ENCODE measurements around the gene RUVBL1.
A peak's percentile ranks its signal among the peaks of the same experiment; 100 is the strongest.

The RUVBL1 gene

DNA sequence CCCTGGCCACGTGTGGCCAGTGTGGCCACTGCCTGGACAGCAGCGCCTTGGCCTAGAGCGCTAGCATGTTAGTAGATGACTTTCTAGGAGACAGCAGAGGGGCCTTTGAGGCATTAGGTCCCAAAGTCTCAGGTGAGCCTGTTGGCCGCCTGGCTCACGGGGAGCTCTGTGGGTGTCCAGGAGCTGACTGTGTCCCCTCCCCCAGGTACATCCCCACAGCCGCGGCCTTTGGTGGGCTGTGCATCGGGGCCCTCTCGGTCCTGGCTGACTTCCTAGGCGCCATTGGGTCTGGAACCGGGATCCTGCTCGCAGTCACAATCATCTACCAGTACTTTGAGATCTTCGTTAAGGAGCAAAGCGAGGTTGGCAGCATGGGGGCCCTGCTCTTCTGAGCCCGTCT is 54.3 kb downstream of the RUVBL1 start:
- no peak overlapping the region for H3K4me3 ChIP-seq (ENCODE audit: low read length)
- no peak overlapping the region for H3K9ac ChIP-seq (ENCODE audit: low read length)
- peaks cover 50% of the 10 kb centered on the region for H3K36me3 ChIP-seq (ENCODE audit: control insufficient read depth, insufficient read depth, low read length)
- H3K4me1 ChIP-seq (ENCODE audit: control insufficient read depth, insufficient read depth, low read length) = no peaks in the 10 kb centered on the region
- H3K27me3 ChIP-seq (ENCODE audit: control insufficient read depth, insufficient read depth, low read length) = no peaks in the 10 kb centered on the region
- no peak overlapping the region for H3K27ac ChIP-seq (ENCODE audit: low read depth, low read length)

DNA sequence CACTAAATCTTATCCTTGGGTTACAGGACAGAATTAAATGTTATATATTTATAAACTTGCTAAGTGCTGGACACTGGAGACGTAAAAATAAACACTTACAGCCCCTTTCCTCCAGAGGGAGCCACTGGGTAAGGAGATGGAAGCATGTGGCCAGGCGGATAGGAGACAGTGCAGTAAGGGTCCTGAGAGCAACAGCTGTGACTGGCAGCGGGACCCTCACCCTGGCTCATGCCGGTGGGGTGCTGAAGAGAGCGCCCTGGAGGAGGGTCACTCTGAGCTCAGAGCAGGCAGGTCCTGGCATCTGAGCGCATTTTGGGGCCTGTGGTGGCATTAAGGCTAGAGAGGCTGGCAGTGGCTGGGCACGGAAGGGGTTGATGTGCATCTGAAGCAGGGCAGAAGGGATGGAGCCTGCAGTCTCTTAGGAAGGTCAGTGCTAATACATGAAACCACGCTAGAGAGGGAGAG is 55.4 kb downstream of the RUVBL1 start:
- Histone ChIP-seq H3K4me3 (ENCODE audit: low read length) (no peak overlapping the region), H3K27me3 (ENCODE audit: control insufficient read depth, insufficient read depth, low read length) (no peaks in the 10 kb centered on the region), H3K36me3 (ENCODE audit: control insufficient read depth, insufficient read depth, low read length) (peaks cover 54% of the 10 kb centered on the region), H3K27ac (ENCODE audit: low read depth, low read length) (no peak overlapping the region), H3K9ac (ENCODE audit: low read length) (no peak overlapping the region), H3K4me1 (ENCODE audit: control insufficient read depth, insufficient read depth, low read length) (no peaks in the 10 kb centered on the region)

DNA sequence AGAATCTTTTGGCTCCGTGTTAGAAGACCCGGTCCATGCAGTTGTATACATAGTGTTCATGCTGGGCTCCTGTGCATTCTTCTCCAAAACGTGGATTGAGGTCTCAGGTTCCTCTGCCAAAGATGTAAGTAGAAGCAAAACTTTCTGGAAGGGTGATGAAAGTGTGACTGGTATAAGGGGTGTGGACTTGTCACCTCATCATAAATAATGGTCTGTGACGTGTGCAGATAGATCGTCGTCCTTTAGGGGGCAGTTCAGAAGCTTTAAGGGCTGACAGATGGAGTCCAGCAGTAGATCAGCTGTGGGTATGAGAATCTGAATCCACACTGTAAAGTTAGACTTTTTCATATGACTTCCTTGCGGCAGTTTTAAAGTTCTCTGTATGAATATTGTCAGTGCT is 56.1 kb downstream of the RUVBL1 start:
- H3K9ac ChIP-seq (ENCODE audit: low read length) = no peak overlapping the region
- H3K27ac ChIP-seq (ENCODE audit: low read depth, low read length) = no peak overlapping the region
- H3K27me3 ChIP-seq (ENCODE audit: control insufficient read depth, insufficient read depth, low read length) = no peaks in the 10 kb centered on the region
- no peak overlapping the region for H3K4me3 ChIP-seq (ENCODE audit: low read length)
- H3K36me3 ChIP-seq (ENCODE audit: control insufficient read depth, insufficient read depth, low read length) = peaks cover 54% of the 10 kb centered on the region
- no peaks in the 10 kb centered on the region for H3K4me1 ChIP-seq (ENCODE audit: control insufficient read depth, insufficient read depth, low read length)

DNA sequence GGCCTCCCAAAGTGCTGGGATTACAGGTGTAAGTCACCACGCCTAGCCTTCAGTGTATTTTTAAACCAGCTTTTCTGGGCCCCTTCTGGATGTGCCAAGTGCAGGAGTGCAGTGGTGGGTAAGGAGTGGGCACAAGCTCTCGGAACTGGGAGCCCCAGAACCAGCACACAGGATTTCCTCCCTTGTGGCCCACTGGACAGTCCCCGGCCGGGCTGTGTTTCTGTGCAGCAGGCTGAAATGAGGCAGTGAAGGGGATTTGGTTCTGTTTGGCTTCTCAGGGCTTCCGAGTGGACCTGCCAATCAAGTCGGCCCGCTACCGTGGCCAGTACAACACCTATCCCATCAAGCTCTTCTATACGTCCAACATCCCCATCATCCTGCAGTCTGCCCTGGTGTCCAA is 56.9 kb downstream of the RUVBL1 start:
- Histone ChIP-seq H3K9ac (ENCODE audit: low read length) (no peak overlapping the region), H3K36me3 (ENCODE audit: control insufficient read depth, insufficient read depth, low read length) (peaks cover 62% of the 10 kb centered on the region)

DNA sequence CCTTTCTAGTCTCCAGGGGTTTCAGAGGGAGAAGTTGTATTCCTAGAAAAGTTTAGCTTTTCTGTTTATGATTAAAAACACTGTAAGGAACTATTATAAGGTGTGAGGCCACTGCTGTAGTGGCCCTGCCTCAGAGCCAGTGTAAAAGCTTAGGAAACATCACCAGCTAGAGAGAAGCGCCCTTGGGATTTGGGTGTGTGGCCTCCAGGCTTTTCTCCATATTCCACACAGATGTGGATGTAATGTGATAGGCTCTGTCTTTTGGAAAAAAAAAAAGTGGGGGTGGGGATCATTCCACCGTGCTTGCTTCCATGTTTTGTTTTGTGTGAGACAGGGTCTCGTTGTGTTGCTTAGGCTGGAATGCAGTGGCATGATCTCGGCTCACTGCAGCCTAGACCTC is 57.5 kb downstream of the RUVBL1 start:
- H3K4me1 ChIP-seq (ENCODE audit: control insufficient read depth, insufficient read depth, low read length) = no peaks in the 10 kb centered on the region
- H3K4me3 ChIP-seq (ENCODE audit: low read length) = no peak overlapping the region
- no peaks in the 10 kb centered on the region for H3K27me3 ChIP-seq (ENCODE audit: control insufficient read depth, insufficient read depth, low read length)
- no peak overlapping the region for H3K27ac ChIP-seq (ENCODE audit: low read depth, low read length)
- peaks cover 64% of the 10 kb centered on the region for H3K36me3 ChIP-seq (ENCODE audit: control insufficient read depth, insufficient read depth, low read length)
- H3K9ac ChIP-seq (ENCODE audit: low read length) = no peak overlapping the region

More for the DNA sequence above, 56.9 kb downstream of the RUVBL1 start:
- no peak overlapping the region for H3K4me3 ChIP-seq (ENCODE audit: low read length)
- no peak overlapping the region for H3K27ac ChIP-seq (ENCODE audit: low read depth, low read length)
- no peaks in the 10 kb centered on the region for H3K4me1 ChIP-seq (ENCODE audit: control insufficient read depth, insufficient read depth, low read length)
- no peaks in the 10 kb centered on the region for H3K27me3 ChIP-seq (ENCODE audit: control insufficient read depth, insufficient read depth, low read length)

DNA sequence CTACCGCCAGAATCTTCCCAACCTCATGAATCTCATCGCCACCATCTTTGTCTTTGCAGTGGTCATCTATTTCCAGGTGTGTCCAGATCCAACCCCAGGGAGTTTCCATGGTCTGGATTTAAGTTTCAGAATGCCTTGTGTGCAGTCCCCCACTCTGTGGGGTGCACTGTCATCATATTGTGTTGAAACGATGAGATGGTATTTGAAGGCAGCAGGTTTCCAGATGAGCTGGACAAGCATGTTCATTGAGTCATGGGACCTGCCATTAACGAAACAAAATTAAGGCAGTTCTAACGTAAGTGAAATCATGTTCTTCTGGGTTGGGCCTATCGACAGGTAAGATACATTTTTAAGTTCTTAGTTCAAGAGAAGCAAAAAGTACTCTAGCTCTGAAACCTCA is 58.6 kb downstream of the RUVBL1 start:
- Histone ChIP-seq H3K4me1 (ENCODE audit: control insufficient read depth, insufficient read depth, low read length) (no peaks in the 10 kb centered on the region), H3K4me3 (ENCODE audit: low read length) (no peak overlapping the region), H3K9ac (ENCODE audit: low read length) (no peak overlapping the region), H3K27ac (ENCODE audit: low read depth, low read length) (no peak overlapping the region), H3K27me3 (ENCODE audit: control insufficient read depth, insufficient read depth, low read length) (no peaks in the 10 kb centered on the region), H3K36me3 (ENCODE audit: control insufficient read depth, insufficient read depth, low read length) (peaks cover 64% of the 10 kb centered on the region)

DNA sequence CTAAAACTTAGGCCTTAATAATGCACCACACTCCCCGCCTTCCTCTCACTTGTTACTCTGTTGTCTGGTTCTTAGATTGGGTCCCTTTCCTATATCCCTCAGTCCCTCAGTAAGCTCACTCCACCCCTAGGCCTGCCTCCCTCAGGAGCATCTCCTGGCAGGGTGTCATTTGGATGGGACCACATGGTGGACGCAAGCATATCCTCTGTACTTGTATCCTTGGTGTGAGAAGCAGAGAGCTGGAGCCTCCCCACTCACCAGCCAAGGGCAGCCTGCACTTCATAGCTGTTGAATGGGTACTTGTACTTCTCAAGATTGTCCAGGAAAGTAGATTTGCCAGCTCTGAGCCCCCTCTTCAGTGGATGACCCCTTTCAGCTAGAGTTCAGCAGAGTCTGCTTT is 59.7 kb downstream of the RUVBL1 start:
- H3K4me1 ChIP-seq (ENCODE audit: control insufficient read depth, insufficient read depth, low read length) = no peaks in the 10 kb centered on the region
- H3K27me3 ChIP-seq (ENCODE audit: control insufficient read depth, insufficient read depth, low read length) = no peaks in the 10 kb centered on the region
- no peak overlapping the region for H3K4me3 ChIP-seq (ENCODE audit: low read length)
- H3K27ac ChIP-seq (ENCODE audit: low read depth, low read length) = no peak overlapping the region
- peaks cover 63% of the 10 kb centered on the region for H3K36me3 ChIP-seq (ENCODE audit: control insufficient read depth, insufficient read depth, low read length)
- H3K9ac ChIP-seq (ENCODE audit: low read length) = no peak overlapping the region

DNA sequence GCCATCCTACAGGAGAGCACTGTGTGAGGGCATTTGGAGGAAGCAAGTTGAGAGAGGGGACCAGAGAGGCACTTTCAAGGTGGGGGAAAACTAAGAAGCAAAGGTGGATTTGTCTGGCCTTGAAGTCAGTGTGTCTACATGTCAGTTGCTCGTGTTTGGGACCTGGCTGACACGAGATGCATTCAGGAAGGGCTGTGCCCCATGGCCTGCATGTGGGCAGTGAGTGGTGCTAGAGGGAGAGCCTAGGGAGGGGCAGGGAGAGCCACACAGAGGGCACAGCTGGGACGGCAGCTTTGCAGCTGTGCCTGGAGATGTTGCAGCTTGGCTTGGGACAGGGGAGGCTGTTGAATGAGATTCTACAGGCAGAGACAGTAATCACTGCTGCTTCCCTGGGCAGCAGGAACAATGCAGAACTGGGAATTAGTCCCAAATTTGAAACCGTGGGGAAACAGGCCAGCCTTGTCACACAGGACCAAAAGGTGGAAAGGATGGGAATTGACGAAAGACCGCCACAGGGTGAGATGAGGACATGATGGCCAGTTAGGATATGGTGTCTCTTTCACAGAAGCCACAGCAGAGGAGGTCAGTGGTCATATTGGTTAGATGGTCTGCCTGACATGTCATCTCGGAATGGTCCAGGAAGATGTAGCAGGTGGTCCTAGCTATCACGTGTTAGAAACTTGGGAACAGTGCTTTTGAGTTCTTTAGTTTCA is 61.4 kb downstream of the RUVBL1 start:
- Histone ChIP-seq H3K27ac (ENCODE audit: low read depth, low read length) (no peak overlapping the region), H3K27me3 (ENCODE audit: control insufficient read depth, insufficient read depth, low read length) (no peaks in the 10 kb centered on the region), H3K36me3 (ENCODE audit: control insufficient read depth, insufficient read depth, low read length) (peaks cover 51% of the 10 kb centered on the region), H3K4me1 (ENCODE audit: control insufficient read depth, insufficient read depth, low read length) (no peaks in the 10 kb centered on the region), H3K4me3 (ENCODE audit: low read length) (no peak overlapping the region), H3K9ac (ENCODE audit: low read length) (no peak overlapping the region)

DNA sequence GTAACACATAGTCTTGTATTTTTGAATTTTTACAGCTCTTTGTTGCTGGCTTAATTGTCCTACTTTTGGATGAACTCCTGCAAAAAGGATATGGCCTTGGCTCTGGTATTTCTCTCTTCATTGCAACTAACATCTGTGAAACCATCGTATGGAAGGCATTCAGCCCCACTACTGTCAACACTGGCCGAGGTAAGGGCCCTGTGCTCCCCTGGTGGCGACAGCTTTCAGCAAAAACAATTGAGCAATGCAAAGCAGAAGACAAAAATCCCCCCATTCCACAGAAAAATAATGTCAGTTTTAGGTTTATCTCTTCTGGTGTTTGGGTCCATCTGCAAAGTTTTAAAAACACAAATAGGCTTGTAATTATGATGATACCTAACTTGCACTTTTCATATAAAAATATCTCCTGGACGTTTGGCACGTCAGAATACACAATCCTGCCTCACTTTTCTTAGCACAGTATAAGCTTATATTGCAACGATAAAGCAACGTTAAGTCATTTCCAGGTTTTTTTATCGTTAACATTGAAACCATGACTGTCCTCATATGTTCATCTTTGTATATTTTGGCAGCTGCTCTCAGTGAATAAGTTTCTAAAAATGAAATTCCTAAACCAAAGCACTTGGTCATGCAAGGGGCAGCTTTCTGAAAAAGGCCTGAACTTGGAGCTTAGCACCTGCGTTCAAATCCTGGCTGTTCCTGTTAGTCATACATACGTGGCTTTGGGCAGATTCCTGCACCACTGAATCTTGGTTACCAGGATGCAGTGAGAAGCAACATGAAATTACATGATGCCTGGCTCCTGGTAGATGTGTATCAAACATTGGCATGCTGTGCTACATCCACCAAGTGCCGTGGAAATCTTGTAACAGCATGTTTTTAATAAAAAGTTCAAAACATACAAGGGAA is 62.9 kb downstream of the RUVBL1 start:
- Histone ChIP-seq H3K9ac (ENCODE audit: low read length) (no peak overlapping the region), H3K27ac (ENCODE audit: low read depth, low read length) (no peak overlapping the region), H3K27me3 (ENCODE audit: control insufficient read depth, insufficient read depth, low read length) (no peaks in the 10 kb centered on the region), H3K4me1 (ENCODE audit: control insufficient read depth, insufficient read depth, low read length) (no peaks in the 10 kb centered on the region), H3K36me3 (ENCODE audit: control insufficient read depth, insufficient read depth, low read length) (peaks cover 48% of the 10 kb centered on the region), H3K4me3 (ENCODE audit: low read length) (no peak overlapping the region)

DNA sequence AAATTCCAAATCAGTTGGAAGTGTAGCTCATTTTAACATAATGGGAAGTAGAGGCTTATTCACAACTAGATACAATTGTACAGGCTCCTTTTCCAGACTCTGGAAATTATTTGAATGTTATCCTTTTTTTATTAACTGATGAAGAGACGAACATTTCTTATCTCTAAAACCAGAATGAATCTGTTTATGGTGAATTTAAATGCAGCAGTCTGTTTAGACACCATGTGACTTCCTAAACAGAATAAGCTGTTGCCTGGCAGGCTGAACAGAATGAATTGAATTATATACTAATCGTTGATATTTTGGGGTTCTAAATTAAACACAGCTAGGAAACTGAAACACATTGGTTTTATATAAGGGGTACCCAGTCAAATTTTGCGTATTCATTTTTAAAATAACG is 67.4 kb downstream of the RUVBL1 start:
- peaks cover 22% of the 10 kb centered on the region for H3K36me3 ChIP-seq (ENCODE audit: control insufficient read depth, insufficient read depth, low read length)

DNA sequence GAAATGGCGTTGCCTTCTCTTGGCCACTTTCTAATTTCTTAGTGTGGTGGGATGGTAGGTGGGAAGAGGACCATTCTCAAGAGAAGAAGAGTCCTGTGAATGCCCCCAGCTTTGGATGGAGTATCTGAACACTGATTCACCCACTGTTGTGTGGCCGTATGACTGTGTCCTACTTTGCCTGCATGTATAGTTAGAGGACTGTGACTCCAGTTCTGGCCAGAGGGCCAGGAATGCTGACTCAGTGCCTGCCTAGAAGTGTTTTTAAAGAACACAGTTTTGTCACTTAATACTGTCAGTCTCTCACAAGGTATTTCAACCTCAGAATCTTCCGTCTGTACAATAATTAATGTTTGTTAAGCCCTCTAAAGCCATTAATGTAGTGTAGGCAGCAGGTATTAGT is 69.2 kb downstream of the RUVBL1 start:
- Histone ChIP-seq H3K36me3 (ENCODE audit: control insufficient read depth, insufficient read depth, low read length) (peaks cover 4% of the 10 kb centered on the region), H3K4me1 (ENCODE audit: control insufficient read depth, insufficient read depth, low read length) (peaks cover 19% of the 10 kb centered on the region), H3K9ac (ENCODE audit: low read length) (no peak overlapping the region), H3K27ac (ENCODE audit: low read depth, low read length) (no peak overlapping the region), H3K4me3 (ENCODE audit: low read length) (peak overlapping the region; percentile 87), H3K27me3 (ENCODE audit: control insufficient read depth, insufficient read depth, low read length) (no peaks in the 10 kb centered on the region)

More for the DNA sequence above, 67.4 kb downstream of the RUVBL1 start:
- Histone ChIP-seq H3K27me3 (ENCODE audit: control insufficient read depth, insufficient read depth, low read length) (no peaks in the 10 kb centered on the region), H3K9ac (ENCODE audit: low read length) (no peak overlapping the region), H3K27ac (ENCODE audit: low read depth, low read length) (no peak overlapping the region), H3K4me3 (ENCODE audit: low read length) (no peak overlapping the region), H3K4me1 (ENCODE audit: control insufficient read depth, insufficient read depth, low read length) (peaks cover 17% of the 10 kb centered on the region)

DNA sequence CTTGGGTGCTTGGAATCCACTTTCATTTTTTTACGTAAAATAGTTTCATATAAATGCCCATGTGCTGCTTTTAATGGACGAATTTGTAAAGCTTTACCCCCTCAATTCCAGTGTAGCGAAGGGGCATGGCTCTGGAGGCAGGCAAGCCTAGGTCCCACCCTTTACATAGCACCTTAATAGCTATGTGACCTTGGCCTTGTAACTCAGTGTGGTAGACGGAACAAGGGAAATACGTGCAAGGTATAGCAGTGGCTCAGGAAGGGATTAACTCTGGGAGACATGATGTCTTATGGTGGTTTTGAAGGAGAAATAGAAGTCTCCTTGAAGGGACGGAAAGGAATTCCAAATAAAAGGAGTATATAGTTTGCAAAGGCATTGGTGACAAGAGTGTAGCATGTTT is 70.0 kb downstream of the RUVBL1 start:
- Histone ChIP-seq H3K36me3 (ENCODE audit: control insufficient read depth, insufficient read depth, low read length) (peaks cover 3% of the 10 kb centered on the region), H3K4me3 (ENCODE audit: low read length) (peak overlapping the region; percentile 87), H3K27ac (ENCODE audit: low read depth, low read length) (no peak overlapping the region)

More for the DNA sequence above, 70.0 kb downstream of the RUVBL1 start:
- no peak overlapping the region for H3K9ac ChIP-seq (ENCODE audit: low read length)
- no peaks in the 10 kb centered on the region for H3K27me3 ChIP-seq (ENCODE audit: control insufficient read depth, insufficient read depth, low read length)
- peaks cover 19% of the 10 kb centered on the region for H3K4me1 ChIP-seq (ENCODE audit: control insufficient read depth, insufficient read depth, low read length)

All from rectal smooth muscle tissue (tissue), 1 donor.